NCI-H2081 treated with DMSO at 0.1 percent for 48 hours (cell line): Measurements from ENCODE around the gene G6PC2.

Experiments
- DNase-seq: peaks from one replicate; lab custom pipeline; 2025; lab: John Stamatoyannopoulos, UW

The G6PC2 gene

DNA sequence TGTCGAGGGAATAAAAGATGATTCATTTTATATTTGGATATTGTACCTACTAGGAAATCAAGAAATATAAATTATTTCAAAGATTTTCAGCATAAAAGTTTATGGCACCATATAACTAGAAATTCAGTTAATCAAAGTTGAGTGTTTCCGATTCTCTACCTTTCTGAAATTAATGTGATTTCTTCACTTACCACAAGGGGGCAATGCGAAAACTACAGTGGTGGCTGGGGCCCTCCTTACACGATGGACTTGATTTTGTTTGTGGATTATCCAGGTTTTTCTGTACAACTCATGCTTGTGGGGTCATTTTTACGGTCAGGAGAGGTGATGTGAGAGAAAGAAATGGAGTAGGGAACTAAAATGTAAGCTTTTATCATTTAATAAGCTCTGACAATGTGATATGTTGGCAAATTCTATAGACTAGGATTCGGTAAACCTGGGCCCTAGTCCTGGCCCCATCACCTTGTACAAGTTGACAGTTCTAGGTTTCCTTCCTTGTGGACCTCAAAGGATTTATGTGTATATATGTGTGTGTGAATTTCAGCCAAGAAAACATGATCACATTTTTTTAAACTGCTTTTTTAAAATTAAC is 47.6 kb downstream of the G6PC2 start:
- no peak for DNase-seq

DNA sequence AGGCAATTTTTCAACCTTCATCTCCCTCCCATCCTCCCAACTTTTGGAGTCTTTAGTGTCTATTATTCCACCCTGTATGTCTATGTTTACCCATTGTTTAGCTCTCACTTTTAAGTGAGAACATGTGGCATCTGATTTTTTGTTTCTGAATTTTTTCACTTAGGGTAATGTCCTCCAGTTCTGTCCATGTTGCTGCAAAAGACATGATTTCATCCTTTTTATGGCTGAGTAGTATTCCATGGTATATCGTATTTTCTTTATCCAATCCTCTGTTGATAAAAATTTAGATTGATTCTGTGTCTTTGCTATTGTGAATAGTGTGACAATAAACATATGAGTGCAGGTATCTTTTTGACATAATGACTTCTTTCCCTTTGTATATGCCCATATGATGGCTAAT is 48.2 kb downstream of the G6PC2 start:
- no peak for DNase-seq

DNA sequence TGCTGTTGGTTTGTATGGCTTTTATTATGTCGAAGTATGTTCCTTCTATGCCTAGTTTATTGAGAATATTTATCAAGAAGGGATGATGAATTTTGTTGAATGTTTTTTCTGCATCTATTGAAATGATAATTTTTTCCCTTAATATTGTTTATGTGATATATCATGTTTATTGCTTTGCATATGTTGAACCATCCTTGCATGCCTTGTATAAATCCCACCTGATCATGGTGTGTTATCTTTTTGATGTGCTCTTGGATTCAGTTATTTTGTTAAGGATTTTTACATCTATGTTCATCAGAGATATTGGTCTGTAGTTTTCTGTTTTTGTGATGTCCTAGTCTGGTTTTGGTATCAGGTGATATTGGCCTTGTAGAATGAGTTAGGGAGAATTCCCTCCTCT is 50.8 kb downstream of the G6PC2 start:
- no peak for DNase-seq

DNA sequence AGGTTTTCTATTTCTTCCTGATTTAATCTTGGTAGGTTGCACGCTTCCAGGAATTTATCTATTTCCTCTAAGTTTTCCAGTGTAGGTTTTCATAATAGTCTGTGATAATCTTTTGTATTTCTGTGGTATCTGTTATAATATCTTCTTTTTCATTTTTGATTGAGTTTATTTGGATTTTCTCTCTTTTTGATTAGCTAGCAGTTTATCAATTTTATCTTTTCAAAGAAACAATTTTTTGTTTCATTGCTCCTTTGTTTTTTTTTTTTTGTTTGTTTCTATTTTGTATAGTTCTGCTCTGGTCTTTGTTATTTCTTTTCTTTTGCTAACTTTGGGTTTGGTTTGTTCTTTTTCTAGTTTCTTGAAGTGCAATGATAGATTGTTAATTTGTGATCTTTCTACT is 51.3 kb downstream of the G6PC2 start:
- DNase-seq, result no peak

GRCh38 chr2:168954256-168954655 is 53.2 kb downstream of the G6PC2 start:
- DNase-seq, result no peak

DNA sequence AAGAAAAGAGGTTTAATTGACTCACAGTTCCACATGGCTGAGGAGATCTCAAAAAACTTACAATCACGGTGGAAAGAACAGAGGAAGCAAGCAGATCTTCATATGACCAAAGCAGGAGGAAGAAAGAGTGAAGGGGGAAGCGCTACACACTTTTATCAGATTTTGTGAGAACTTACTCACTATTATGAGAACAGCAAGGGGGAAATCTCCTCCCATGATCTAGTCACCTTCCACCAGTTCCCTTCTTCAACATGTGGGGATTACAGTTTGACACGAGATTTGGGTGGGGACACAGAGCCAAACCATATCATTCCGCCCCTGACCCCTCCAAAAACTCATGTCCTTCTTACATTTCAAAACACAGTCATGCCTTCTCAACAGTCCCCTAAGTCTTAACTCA is 54.2 kb downstream of the G6PC2 start:
- DNase-seq, result no peak

DNA sequence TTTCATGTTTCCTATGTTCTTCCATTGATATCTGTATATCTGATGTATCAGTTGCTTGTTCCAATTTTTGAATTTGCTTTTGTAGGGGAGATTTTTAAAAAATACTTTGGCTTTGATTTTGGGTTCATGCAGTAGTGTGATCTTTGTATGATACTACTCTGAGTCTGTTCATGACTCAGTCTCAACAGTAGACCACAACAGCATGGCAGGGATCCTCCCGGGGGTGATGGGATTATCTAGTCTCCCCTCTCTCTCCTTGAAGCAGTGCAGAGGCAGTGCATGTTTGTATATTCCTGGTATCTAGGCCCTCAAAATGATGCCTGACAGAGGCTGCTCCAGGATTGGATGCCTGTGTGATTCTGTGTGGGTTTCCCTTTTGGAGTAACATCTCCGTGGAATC is 55.3 kb downstream of the G6PC2 start:
- DNase-seq, result no peak
